MCF 10A (cell line): ENCODE data around the gene ACP2. TPM values are rescaled to one million over a fixed set of nuclear protein-coding genes. Genes with fewer than 3 reads are reported as not detected.

Experiments used
- BruUV-seq: library from RNA; stranded (reverse); fragments of 400-500 nt; replicated peaks from 2 replicates; lab custom pipeline; 2021; lab: Mats Ljungman, UMichigan
- CTCF ChIA-PET: fragments of 300-600 bp; sonication (Branson Sonifier 250); formaldehyde crosslinking; extraction: SDS; loops from one replicate; lab custom pipeline; 2021; ENCODE audit warnings: antibody characterized with exemption, inconsistent platforms; lab: Yijun Ruan, JAX
- POLR2A ChIA-PET: fragments of 300-600, 350-650 bp; sonication (Branson Sonifier 250); formaldehyde crosslinking; extraction: SDS; loops from one replicate; lab custom pipeline; 2020; ENCODE audit warnings: antibody characterized with exemption, inconsistent platforms; lab: Yijun Ruan, JAX
- DNase-seq: peaks from one replicate; pipeline ENCODE4 v3.0.0-alpha.2; 2018; ENCODE audit not compliant: unreplicated experiment
- H3K27ac Mint-ChIP-seq: one replicate; pipeline ENCODE4 v1.8.0; 2022; ENCODE audit warnings: mild to moderate bottlenecking, low read depth, mixed read lengths; ENCODE audit not compliant: unreplicated experiment
- H3K27me3 Mint-ChIP-seq: one replicate; pipeline ENCODE4 v1.8.0; 2022; ENCODE audit warnings: mixed read lengths; ENCODE audit not compliant: insufficient read depth, unreplicated experiment
- H3K36me3 Mint-ChIP-seq: one replicate; pipeline ENCODE4 v1.8.0; 2022; ENCODE audit warnings: mild to moderate bottlenecking, moderate library complexity, mixed read lengths; ENCODE audit not compliant: insufficient read depth, unreplicated experiment
- H3K4me1 Mint-ChIP-seq: one replicate; pipeline ENCODE4 v1.8.0; 2022; ENCODE audit warnings: mixed read lengths; ENCODE audit not compliant: insufficient read depth, unreplicated experiment
- H3K4me3 Mint-ChIP-seq: one replicate; pipeline ENCODE4 v1.8.0; 2022; ENCODE audit warnings: mild to moderate bottlenecking, moderate library complexity, mixed read lengths; ENCODE audit not compliant: unreplicated experiment
- H3K9me3 Mint-ChIP-seq: one replicate; pipeline ENCODE4 v1.8.0; 2022; ENCODE audit warnings: mixed read lengths; ENCODE audit not compliant: unreplicated experiment
- CTCF ChIP-seq: fragments of 200-600 bp; IDR thresholded peaks from one replicate; pipeline ENCODE4 v1.8.0; 2022; ENCODE audit warnings: antibody characterized with exemption, mild to moderate bottlenecking; ENCODE audit not compliant: unreplicated experiment
- intact Hi-C: fragments of 100-400 bp; cut with micrococcal nuclease; formaldehyde crosslinking; loops from 2 replicates; pipeline ENCODE4 v1.14.1; 2022
- total RNA-seq: library from RNA; stranded (reverse); gene quantifications from 2 replicates; pipeline ENCODE4 v1.2.3, GENCODE V29; 2022

The ACP2 gene
- total RNA-seq, 1 experiment from 2014 or later: 18.7 TPM

- ChIA-PET POLR2A (interaction anchor here (0.8 to 5.0 kb wide), 8 partner anchors 10 to 51 kb away, joined by 3 to 32 read pairs (median 4); partner anchors contain the start of genes ACP2, DDB2 and NR1H3), CTCF (interaction anchor here (0.6 to 1.6 kb wide), 5 partner anchors 12 to 641 kb away, joined by 3 to 6 read pairs (median 4); partner anchors contain the start of genes ACP2 and DDB2)
- TF ChIP-seq CTCF: no peak
- peaks cover 12% of the 10 kb centered on the region for H3K4me1 Mint-ChIP-seq
- H3K36me3 Mint-ChIP-seq: peaks cover 92% of the 10 kb centered on the region
- BruUV-seq: no TSS peak
- H3K27me3 Mint-ChIP-seq: no peaks in the 10 kb centered on the region
- no peak overlapping the region for H3K4me3 Mint-ChIP-seq
- no peaks in the 10 kb centered on the region for H3K9me3 Mint-ChIP-seq
- peak; percentile 59 for DNase-seq
- H3K27ac Mint-ChIP-seq: no peak overlapping the region
- intact Hi-C loops: no loop called here
These were observed 12.1 kb downstream of the ACP2 start for GRCh38 chr11:47236482-47236881.

GRCh38 chr11:47235163-47235562 lies 13.5 kb downstream of the ACP2 start:
- BruUV-seq: no TSS peak
- Mint-ChIP-seq H3K27ac (peak overlapping the region; percentile 72), H3K36me3 (peaks cover 94% of the 10 kb centered on the region), H3K27me3 (no peaks in the 10 kb centered on the region), H3K9me3 (no peaks in the 10 kb centered on the region), H3K4me1 (peaks cover 11% of the 10 kb centered on the region), H3K4me3 (no peak overlapping the region)
- ChIA-PET POLR2A (interaction anchor here (0.6 to 5.0 kb wide), 8 partner anchors 12 to 344 kb away, joined by 3 to 32 read pairs (median 4); partner anchors contain the start of genes ACP2 and DDB2), CTCF (interaction anchor here (0.6 to 2.4 kb wide), 5 partner anchors 12 to 54 kb away, joined by 3 to 7 read pairs (median 4); partner anchors contain the start of genes ACP2 and DDB2)
- TF ChIP-seq CTCF: no peak
- no peak for DNase-seq
- intact Hi-C loops: no loop called here

- ChIA-PET POLR2A (interaction anchor here (0.6 to 5.0 kb wide), 6 partner anchors 13 to 345 kb away, joined by 3 to 32 read pairs (median 6); partner anchors contain the start of genes ACP2 and DDB2), CTCF (interaction anchor here (1.5 to 2.4 kb wide), 3 partner anchors 12 to 56 kb away, joined by 4 to 8 read pairs (median 7); partner anchors contain the start of gene ACP2)
- Mint-ChIP-seq H3K9me3 (no peaks in the 10 kb centered on the region), H3K4me1 (peaks cover 11% of the 10 kb centered on the region), H3K27me3 (no peaks in the 10 kb centered on the region), H3K4me3 (no peak overlapping the region), H3K27ac (peak overlapping the region; percentile 72), H3K36me3 (peaks cover 95% of the 10 kb centered on the region)
- no peak for TF ChIP-seq CTCF
- DNase-seq: no peak
- no TSS peak for BruUV-seq
- intact Hi-C loops: no loop called here
These were observed 13.9 kb downstream of the ACP2 start for GRCh38 chr11:47234669-47235100.

- H3K9me3 Mint-ChIP-seq: no peaks in the 10 kb centered on the region
- H3K27ac Mint-ChIP-seq: peak overlapping the region; percentile 72
- CTCF ChIA-PET: interaction anchor here (0.5 to 3.2 kb wide), 5 partner anchors 13 to 56 kb away, joined by 3 to 13 read pairs (median 7); partner anchors contain the start of gene ACP2
- peaks cover 14% of the 10 kb centered on the region for H3K4me1 Mint-ChIP-seq
- POLR2A ChIA-PET: interaction anchor here (0.6 to 5.0 kb wide), 5 partner anchors 14 to 345 kb away, joined by 3 to 32 read pairs (median 12); partner anchors contain the start of genes ACP2 and DDB2
- intact Hi-C loops: no loop called here
- H3K27me3 Mint-ChIP-seq: no peaks in the 10 kb centered on the region
- DNase-seq: peak; percentile 57
- H3K36me3 Mint-ChIP-seq: peaks cover 95% of the 10 kb centered on the region
- BruUV-seq: no TSS peak
- no peak for TF ChIP-seq CTCF
- H3K4me3 Mint-ChIP-seq: no peak overlapping the region
These were observed 14.5 kb downstream of the ACP2 start for GRCh38 chr11:47233989-47234668.
